ENCODE data around the gene BTK.
"Not testable (repeated sequence)": the region's sequence is repeated elsewhere in the genome, so short reads cannot be mapped to it uniquely, and the experiment has no call there.

The BTK gene

GRCh38 chrX:101334310-101334709, 51.7 kb downstream of the BTK start:
- not testable (repeated sequence) for DNase-seq

GRCh38 chrX:101326600-101326999, 59.4 kb downstream of the BTK start:
- not testable (repeated sequence) for DNase-seq

- no peak for DNase-seq
Observed at GRCh38 chrX:101303790-101304189, 82.2 kb downstream of the BTK start.
